GM06990 (cell line): ENCODE results near the gene ARAP2.
A peak's percentile ranks its signal among the peaks of the same experiment; 100 is the strongest.

Source experiments
- DNase-seq: peaks from one replicate; pipeline ENCODE4 v3.0.0-alpha.2; 2011; ENCODE audit not compliant: insufficient read length; ENCODE audit errors: extremely low read depth
- H3K27me3 ChIP-seq: replicated peaks from 2 replicates; pipeline ENCODE4 v1.6.0; 2011; ENCODE audit warnings: low read length; ENCODE audit not compliant: control insufficient read depth, insufficient read depth
- H3K36me3 ChIP-seq: 2 replicates; pipeline ENCODE4 v1.5.1; 2011; ENCODE audit warnings: low read length; ENCODE audit not compliant: control insufficient read depth, insufficient read depth
- H3K4me3 ChIP-seq: replicated peaks from 2 replicates; pipeline ENCODE4 v1.5.1; 2011; ENCODE audit warnings: low read depth, mild to moderate bottlenecking, control low read depth, low read length
- TF ChIP-seq, protein P1 (sequence below): IDR thresholded peaks from 2 replicates; pipeline ENCODE4 v1.5.1; 2011; ENCODE audit warnings: low read length, control low read depth, mild to moderate bottlenecking, inconsistent platforms; ENCODE audit not compliant: insufficient read depth, poor library complexity, severe bottlenecking

The ARAP2 gene

DNA sequence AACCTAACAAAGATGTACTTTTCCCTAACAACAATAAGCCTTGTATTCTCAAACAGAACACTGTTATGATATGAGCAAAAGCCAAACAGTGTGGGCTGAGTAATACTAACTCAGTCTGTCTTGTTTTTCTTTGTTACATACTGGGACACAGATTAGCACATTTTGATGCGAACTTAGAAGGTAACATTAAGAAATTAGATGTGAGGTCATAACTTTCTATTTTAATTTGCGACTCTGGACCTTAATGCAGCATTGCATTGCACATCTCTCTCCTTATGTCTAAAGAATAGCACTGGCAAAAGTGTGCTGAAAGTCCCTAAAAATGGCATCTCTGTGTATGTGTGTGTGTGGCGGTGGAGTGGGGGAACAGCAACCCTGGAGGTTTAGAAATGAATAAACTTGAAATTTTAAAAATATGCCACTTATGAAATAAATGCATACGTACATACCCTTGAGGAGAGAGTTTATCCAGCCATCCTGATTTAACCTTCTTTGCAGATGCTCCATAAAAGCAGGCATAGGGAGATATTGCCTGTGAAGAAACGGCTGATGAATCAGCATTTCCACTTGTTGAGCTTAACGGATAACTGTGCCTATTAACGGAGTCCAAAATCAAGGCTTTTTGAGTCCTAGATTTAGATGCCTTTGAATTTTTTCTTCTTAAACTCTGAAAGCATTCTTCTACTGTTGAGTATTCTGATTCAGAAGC lies 34.2 kb downstream of the ARAP2 start:
- Histone ChIP-seq H3K36me3 (no peaks in the 10 kb centered on the region), H3K27me3 (no peaks in the 10 kb centered on the region), H3K4me3 (no peak overlapping the region)
- TF ChIP-seq, protein P1, sequence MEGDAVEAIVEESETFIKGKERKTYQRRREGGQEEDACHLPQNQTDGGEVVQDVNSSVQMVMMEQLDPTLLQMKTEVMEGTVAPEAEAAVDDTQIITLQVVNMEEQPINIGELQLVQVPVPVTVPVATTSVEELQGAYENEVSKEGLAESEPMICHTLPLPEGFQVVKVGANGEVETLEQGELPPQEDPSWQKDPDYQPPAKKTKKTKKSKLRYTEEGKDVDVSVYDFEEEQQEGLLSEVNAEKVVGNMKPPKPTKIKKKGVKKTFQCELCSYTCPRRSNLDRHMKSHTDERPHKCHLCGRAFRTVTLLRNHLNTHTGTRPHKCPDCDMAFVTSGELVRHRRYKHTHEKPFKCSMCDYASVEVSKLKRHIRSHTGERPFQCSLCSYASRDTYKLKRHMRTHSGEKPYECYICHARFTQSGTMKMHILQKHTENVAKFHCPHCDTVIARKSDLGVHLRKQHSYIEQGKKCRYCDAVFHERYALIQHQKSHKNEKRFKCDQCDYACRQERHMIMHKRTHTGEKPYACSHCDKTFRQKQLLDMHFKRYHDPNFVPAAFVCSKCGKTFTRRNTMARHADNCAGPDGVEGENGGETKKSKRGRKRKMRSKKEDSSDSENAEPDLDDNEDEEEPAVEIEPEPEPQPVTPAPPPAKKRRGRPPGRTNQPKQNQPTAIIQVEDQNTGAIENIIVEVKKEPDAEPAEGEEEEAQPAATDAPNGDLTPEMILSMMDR = no peak
- DNase-seq = peak; percentile 31

DNA sequence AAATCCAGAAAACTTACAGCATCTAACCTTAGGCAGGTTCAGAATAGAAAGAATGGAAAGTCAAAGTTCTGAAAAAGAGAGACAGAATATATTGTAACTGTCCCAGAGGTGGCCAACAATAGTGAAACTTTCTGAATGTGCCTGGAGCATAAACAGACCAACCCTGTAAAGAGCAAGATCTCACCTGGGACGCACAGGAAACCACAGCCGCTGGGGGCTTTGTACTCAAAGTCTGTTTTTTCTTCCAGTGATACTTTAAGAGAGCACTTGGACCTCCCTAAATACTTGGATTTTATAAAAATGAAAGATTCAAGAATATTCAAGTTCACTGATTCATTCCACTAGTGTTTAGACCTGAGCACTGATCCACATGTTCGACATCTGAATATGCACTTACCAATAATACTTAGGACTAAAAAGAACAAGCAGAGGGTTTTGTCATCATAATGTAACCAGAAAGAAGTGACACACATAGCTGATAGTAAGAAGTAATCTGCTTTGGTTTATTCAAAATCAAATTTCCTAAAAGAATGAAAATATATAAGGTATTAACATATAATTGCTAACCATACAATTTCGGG lies 35.3 kb downstream of the ARAP2 start:
- Histone ChIP-seq H3K36me3 (no peaks in the 10 kb centered on the region), H3K4me3 (no peak overlapping the region), H3K27me3 (no peaks in the 10 kb centered on the region)
- DNase-seq = peak; percentile 35
- TF ChIP-seq, protein P1 = no peak

DNA sequence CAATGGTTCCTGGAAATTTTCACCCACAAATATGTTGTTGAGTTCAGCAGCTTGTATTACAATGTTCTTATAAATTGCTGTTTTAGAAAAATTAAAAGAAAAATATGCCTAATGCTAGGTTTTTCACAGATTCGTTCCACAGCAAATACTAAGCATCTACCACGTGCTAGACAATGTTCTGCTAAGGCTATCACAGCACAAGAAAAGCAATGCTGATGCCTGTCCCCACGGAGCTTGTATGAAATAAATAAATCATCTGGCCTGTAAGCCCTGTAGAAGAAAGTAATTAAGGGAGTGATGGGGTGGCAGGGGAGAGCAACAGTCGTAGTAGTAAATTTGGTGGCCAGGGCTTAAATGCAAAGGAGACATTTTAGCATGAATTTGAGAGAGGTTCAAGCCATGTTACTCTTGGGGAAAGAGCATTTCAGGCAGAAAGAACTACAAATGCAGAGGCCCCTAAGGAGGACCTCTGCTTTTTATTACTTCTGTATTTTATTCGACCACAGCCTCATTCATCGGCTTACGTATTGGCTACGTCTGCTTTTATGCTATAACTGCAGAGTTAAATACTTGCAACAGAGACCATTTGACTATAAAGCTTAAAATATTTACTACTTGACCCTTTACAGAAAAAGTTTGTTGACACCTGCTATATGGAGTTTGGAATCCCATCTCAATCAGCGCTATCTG lies 36.3 kb downstream of the ARAP2 start:
- DNase-seq = no peak
- Histone ChIP-seq H3K27me3 (no peaks in the 10 kb centered on the region), H3K4me3 (no peak overlapping the region), H3K36me3 (no peaks in the 10 kb centered on the region)
- TF ChIP-seq, protein P1 = no peak

DNA sequence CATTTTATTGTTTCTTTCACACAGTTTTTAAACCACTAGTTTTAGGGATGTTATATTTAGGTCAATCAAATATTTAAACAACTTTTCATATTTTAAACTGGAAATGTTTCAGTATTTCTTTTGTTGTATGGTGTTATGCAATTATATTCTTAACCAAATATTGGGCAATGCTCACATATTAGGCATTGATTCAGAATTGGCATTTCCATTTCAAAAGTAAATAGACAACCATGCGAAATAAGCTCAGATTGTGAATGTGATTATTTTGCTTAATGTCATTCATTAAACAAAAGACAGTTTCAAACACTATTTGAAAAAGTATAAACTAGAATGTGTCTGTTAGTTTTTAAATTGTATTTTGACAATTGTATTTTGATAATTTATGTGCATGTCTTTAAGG lies 36.9 kb downstream of the ARAP2 start:
- H3K4me3 ChIP-seq = no peak overlapping the region
- no peaks in the 10 kb centered on the region for H3K27me3 ChIP-seq
- TF ChIP-seq, protein P1 = no peak
- H3K36me3 ChIP-seq = no peaks in the 10 kb centered on the region
- DNase-seq = no peak

DNA sequence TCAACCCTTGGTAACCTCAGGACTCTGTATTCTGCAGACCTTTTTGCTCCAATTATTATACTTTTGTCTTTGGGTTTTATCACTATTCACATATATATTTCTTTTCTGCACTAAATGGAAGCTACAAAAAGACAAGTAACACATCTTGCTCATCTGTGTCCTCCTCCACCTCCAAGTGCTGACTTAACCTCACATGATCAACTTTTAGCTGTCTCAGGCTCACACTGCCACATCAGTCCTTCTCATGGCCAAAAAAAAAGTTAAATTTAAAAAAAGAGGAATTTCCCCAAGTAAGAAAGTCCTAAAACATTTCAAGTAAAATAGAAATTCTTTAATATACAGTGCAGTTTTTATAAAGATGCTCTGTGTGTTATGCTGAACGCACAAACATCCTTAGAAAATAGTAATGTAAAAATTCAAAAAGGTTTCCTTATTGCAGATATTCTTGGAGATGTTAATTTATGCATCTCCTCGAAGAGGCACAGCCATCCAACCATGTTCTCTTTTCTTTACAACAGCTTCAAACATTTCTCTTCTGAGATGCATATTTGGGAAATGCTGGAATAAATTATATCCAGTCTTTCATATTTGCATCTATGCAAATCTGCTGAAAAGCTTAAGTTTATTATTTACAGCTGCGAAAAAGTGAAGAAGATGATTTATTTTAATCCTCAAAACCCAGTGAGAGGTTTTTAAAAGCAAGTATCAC lies 37.6 kb downstream of the ARAP2 start:
- TF ChIP-seq, protein P1 = no peak
- no peaks in the 10 kb centered on the region for H3K27me3 ChIP-seq
- no peak for DNase-seq
- no peaks in the 10 kb centered on the region for H3K36me3 ChIP-seq
- H3K4me3 ChIP-seq = no peak overlapping the region
